RPMI8226 (cell line): Measurements from ENCODE around the gene C3orf38.
"Not testable (repeated sequence)": the region's sequence is repeated elsewhere in the genome, so short reads cannot be mapped to it uniquely, and the experiment has no call there.

Experiments used
- DNase-seq: peaks from one replicate; pipeline ENCODE4 v3.0.0-alpha.2; 2015

Gene C3orf38

DNA sequence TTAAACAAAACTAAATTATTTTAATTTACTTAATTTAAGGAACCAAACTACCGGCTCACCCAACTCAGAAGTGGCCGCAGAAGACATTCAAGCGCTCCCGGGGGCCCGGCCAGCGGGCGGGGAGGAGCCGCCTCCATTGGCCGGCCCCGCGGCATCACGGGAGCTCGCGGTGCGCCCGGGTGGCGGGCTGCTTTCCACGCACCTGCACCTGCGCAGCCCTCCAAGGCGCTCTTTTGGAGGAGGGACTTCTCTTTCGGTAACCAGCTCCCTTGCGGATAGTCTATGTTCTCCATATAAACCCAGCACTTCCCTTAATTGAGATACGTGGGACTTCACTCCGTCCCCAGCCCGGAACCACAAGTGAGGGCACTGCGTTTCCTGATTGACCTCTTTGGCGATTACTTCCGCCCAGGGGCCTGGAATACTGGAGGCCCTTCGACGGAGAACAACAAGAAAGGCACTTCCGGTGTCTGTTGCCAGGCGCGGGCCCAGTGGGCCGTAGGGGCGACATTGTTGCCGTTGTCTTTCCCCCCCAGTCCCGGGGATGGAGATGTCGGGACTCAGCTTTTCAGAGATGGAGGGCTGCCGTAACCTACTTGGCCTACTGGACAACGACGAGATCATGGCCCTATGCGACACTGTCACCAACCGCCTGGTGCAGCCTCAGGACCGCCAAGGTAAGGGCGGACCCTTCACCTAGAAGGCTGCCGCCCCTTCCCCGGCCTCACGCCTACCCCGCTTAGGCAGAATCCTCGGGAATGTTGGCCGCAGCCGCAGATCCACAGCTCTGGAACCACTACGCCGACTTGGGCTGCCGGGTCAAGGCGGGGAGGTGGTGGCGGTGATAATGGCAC is at the start of gene C3orf38:
TSS of gene C3orf38 (plus strand) at position 451 of the 854 bp plus-strand sequence. CDS start at position 545, 94 bp downstream.
- peak; percentile 90 for DNase-seq

DNA sequence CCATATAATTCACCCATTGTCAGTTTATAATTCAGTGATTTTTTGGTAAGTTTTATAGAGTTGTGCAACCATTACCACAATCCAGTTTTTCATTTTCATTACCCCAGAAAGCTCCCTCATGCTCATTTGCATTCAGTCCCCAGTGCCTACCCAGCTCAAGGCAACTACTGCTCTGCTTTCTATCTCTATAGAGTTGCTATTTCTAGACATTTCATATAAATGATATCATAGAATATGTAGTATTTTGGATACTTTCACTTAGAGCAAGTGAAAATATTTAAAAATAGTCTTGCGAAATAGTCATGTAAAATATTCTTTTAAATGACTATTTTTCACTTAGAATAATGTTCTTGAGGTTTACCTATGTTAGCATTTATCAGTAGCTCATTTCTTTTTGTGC is 48.6 kb upstream of the C3orf38 start:
- no peak for DNase-seq

DNA sequence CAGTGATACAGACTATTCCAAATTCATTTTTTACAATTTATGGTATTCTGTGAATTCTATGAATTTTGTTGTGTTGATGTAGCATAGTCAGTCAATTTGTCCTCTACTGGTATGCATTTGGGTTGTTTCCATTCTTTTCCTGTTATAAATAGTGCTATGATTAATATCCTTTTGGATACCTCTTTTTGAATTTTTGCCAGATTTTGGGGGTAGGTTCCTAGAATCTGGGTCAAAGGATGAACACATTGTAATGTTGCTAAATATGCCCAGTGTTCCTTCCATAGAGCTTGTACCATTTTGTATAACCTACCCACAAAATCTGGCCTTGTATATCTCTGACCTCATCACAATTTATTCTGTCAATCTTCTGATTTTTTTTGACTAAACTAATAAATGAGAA is 44.4 kb upstream of the C3orf38 start:
- DNase-seq: no peak

DNA sequence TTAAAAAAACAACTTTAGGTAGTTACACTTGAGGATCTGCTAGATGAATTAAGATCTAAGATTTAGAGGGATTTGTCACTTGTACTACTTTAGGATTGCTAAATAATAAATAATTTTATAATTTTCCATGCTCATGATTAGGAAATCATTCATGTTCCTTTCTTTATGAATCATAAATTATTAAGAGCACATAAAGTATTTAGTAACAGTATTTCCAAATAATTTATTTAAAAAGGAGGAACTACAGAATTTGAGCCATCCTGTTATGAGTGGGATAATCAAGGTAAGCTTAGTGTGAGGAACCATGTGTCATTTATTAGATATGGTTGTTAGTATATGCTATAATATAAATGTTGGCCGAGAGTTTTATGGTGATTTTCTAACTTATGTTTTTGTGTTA is 37.5 kb upstream of the C3orf38 start:
- no peak for DNase-seq

DNA sequence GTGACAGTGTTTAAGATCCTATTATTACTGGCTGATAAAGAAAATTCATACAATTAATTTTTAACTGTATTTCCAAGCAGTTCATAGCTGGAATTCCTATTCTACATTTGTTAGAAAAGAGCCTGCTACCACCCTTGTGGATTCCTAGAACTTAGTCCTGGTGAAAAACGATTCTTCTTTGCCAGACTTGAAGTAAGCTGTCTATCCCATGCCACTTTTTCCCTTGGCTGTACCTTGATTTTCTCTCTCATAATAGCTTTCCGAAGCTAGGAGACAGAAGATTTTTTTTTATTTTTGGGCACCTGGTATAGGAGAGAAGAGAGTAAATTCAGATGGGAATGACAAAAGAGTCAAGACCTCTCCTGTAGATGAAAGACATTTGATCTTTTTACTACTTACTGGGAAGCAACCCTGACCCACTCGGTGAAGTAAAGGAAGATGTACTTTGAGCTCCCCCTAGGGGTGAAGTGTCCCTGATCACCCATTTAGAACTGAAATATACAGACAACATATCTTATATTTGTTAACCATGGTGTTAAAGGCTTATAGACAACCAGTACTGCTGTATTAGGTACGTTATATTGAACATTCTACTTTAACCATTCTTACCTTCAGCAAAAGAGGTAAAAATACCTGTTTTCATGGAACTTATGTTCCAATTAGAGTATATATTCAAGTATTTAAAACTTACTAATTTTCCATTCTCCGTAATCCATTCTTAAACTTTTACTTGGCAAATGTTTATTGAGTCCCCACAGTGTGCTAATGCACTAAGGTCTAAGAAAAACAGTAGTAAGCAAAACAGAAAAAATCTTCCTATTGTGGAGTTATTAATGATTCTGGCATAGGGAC is 36.2 kb upstream of the C3orf38 start:
- DNase-seq: peak; percentile 74

DNA sequence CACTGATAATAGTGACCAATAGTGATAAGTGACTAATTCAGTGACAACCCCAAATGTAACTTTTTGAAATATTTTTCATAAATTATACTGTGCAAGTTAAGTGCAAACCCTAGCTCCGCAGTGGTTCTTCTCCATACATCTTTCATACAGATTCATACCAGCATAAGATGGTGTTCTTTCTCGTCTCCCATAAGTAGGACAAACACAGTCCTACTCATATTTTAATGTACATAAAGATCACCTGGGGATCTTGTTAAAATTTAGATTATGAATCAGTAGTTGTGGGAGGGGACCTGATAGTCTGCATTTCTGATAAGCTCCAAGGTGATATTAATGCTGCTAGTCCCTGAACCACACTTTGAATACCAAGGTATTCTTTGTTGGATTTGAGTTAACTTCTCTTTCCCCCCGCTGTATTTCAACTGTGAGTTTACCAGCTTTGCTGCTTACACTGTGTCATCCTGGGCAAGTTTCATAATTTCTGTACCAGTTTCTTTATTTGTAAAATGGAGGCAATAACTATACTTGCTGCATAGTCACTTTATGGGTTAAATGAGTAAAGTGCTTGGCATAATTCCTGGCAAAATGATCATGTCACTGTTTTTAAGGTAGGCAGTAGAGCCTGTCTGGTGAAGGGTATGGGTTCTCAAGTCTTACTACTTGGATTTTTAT is 34.7 kb upstream of the C3orf38 start:
- no peak for DNase-seq

DNA sequence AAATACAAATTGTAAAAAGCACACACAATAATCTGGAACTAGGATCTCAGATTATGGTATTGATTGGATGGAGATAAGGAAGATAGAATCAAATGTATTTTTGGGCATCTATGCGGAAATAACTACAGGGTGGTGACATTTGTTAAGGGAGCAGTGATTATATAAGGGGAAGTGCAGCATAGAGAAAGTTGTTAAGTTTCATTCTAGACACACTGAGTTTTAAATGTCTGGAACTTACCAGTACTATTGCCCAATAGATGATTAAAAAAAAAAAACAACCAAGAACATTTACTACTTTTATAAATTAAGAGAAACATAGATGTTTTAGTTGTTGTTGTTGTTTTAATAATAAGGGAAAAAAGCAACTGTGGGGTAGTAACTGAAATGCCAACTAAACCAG is 32.1 kb upstream of the C3orf38 start:
- DNase-seq: no peak

DNA sequence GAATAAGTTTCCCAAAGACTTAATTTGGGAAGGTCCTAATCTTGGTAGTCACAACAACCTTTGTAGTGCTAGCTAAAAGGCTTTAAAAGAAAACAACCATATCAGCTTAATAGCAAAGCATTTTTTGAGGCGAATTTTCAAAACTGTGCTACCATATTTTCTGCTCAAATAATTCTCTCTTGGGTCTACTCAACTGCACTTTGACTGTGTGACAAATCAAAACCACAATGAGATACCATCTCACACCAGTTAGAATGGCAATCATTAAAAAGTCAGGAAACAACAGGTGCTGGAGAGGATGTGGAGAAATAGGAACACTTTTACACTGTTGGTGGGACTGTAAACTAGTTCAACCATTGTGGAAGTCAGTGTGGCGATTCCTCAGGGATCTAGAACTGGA is 31.2 kb upstream of the C3orf38 start:
- DNase-seq: not testable (repeated sequence)

DNA sequence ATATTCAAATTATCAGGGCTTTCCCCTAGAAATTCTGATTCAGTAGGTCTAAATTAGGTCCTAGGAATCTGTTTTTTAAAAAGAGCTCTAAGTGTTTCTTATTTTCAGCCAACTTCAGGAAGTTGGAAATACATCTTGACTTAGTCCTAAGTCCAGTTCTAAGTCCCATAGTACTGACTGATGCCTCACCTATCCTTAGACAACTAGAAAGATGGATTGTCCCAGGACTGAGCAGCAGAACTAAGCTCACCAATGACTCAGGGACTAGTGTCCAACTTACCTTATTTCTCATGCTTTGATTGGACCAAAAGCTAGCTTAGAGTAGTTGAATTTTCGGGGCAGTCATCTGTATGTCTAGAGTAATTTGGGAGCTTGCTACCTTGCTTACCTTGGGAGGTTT is 26.2 kb upstream of the C3orf38 start:
- DNase-seq: no peak

DNA sequence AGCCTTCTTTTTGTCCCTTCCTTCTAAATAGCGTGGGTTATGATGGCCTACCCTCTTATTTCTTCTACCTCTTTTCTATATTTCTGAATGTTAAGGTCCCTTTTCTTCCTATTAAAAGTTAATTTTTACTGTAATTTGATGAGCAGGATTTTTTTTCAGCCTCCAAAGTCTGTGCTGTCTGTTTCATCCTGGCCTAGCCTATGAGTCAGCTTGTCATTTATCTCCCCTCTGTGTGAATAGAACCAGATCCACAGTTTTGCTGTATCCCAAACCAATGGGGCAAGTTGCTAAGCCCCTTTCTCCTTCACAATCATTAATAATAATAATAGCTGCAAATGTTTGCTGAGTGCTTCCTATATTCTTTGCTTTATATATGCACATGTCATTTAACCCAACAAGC is 18.1 kb upstream of the C3orf38 start:
- DNase-seq: no peak

DNA sequence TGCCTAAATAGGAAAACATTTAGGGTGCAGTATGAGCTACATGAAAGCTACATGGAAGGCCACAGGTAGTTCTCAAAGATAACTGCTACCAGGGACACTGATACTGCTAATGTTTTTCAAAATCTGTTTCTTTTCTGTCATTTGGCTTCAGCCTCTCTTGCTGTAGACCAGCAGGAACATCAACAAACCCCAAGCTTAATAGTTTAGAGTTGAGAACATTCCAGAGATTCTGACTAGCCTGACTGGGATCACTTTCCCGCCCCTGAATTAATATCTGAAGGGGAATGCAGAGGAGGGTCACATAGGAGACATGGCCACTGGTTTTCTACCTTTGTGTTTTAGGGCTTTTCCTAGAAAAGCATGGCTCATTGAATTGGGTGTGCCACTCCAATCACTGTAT is 16.9 kb upstream of the C3orf38 start:
- no peak for DNase-seq

DNA sequence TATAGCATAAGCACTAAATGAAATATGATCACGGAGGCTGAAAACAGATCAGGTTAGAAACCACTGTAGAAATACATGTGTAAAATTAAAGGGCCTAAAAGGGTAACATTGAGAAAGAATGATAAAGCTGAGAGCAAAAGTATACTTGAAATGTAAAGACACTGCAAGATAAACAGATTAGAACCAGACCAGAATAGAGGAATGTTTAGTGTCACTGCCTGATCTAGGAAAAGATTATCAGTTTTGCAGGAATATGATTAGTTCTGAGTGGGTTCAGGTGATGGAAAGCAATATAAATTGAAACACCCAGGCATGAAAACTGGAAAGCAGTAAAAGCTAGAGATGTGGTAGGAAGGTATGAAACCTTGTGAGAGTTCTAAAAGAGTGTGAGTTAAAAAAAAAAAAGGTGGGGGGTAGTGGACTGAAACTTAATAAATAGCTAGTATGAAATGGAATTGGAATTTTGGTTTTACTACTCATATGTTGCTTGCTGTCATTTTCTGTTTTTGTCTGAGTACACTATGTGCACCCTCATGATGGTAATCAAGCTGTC is 16.0 kb upstream of the C3orf38 start:
- DNase-seq: no peak

DNA sequence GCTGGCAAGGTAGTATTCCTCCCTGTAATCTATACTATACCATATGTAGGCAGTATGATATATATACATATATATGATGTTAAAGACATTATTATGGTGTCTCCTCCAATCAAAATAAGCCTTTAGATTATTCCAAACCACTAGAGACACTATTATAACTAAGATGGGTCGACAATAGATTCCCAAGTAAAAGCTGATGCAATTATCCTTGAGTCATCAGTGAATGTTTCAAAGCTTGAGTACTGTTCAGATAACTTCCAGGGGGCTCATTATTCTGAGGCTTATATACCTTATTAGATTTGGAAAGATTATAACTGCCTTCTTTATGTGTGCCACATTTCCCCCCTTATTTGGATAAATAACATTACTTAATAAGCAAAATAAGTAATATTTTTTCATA is 11.9 kb upstream of the C3orf38 start:
- DNase-seq: no peak

DNA sequence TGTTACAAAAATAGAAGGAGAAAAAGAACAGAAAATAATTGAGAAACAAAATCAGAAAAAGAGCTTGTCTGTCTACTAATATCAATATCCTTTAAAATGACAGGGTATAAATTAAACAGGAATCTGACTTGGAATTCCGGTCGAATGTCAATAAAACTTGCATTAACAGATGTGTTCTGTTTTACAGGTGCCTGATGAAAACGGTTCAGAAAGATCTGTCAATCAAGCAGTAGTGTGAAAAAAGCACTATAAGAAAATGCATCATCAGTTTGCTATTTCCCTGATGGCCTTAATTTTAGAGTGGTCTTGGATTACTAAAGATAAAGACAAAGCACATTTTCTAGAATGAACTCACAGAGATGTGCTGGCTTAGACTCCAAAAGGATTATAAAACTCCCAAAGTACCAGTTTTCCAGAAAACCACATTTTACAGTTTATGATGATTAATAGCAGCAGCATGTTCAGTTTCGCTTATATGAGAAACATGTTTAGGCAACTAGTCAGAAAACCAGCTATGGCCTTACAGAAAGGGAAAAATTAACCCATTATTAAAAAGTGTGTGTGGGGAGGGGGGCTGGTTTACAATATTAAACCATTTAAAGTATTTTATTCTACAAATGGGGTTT is 8.2 kb upstream of the C3orf38 start:
- no peak for DNase-seq

DNA sequence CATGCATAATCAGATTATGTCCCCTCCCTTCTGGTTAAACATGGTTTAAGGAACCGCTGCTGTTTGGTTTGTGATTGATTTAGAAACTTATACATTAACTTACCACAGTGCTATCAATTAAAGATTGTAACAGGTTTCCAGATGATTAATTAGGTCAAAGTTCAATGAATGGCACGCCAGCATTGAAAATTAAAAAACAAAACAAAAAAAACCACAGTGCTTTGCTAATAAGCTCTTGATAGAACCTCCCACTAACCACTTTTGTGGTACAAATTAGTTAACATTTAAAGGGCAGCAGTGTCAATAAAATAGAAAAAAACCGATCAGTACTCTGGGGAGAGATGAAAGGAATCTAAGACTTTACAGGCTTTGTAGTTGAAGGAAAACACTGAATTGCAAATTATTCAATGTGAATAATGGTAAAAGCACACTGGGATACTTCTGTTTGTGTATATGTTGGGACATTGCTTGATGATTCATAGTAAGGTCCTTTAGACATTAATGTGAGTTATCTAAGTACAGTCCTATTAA is 7.6 kb upstream of the C3orf38 start:
- no peak for DNase-seq

DNA sequence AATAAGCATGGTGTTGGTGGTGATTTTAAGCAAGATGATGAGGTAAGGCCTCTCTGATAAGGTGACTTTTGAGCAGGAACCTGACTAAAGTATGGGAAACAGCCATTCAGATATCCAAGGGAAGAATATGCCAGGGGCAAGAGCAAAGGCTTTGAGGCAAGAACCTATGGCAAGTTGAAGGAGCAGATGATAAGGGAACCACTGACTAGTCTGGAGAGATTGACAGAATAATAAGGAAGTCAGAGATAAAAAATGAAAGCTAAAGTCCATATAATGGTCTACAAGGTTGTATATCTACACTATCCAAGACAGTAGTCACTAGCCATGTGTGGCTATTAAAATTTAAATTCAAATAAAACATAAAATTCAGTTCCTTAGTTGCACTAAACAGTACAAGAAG is 2.5 kb upstream of the C3orf38 start:
- no peak for DNase-seq

DNA sequence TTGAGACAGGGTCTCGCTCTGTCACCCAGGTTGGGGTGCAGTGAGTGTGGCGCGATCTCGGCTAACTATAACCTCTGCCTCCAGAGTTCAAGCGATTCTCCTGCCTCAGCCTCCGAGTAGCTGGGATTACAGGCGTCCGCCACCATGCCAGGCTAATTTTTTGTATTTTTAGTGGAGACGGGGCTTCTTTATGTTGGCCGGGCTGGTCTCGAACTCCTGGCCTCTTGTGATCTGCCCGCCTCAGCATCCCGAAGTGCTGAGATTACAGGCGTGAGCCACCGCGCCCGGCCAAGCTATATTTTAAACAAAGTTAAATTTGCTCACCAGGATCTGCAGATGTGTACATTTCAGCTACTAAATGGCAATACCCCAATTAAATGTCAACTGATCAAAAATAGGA is 1.1 kb upstream of the C3orf38 start:
- no peak for DNase-seq

DNA sequence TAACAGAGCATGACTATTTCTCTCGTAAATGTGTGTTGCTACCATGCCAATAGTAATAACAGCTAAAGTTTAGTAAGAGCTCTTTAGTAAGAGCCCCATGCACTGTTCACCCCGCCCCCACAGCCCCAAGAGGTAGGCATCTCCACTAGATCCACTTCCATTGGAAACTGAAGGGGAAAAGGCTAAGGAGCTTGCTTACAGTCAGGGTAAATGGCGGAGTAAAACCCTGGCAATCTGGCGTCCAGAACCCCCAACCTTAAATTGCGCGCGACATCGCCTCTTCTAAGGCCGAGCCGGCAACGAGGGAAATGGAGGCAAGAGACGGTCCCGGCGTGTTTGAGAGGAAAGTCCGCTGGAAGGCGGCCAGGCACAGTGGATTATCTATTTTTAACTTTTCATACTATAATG is 654 bp upstream of the C3orf38 start:
- DNase-seq: no peak

DNA sequence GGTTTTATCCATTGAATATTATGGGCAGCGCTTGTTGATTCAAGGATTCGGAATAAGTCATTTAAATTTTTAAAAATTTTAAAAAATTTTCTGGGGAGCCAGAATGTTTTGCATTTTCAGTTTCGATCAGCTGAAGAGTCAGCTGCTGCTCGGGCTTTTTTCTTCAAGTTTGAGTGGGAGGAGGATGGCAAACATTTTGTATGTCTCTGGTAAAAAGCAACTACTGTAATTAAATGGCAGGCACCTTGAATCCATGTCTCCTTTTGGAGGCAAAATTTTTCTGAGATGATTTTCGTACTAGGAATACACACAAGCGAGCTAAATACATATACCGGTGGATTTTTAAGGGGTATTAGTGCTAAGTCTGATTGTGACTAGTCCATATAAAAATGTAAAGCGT is 612 bp downstream of the C3orf38 start:
- DNase-seq: peak; percentile 47

DNA sequence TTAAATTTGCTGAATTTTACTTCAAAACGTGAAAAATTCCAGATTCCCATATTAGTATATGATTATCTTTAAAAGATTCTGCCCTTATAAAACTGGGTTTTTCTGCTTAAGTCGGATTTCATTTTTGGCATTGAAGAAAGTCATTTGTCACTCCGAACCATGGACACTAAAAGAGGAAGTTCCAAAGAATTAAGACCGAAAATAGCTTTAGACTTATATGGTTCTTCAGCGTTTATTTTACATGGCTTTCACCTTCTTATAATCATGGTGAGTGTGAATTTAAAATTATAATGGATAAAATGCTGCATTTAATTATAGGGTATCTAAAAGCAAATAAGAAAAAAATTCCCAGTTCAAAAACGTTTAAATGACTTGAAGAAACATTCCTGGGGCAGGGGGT is 1.0 kb downstream of the C3orf38 start:
- DNase-seq: peak; percentile 31

DNA sequence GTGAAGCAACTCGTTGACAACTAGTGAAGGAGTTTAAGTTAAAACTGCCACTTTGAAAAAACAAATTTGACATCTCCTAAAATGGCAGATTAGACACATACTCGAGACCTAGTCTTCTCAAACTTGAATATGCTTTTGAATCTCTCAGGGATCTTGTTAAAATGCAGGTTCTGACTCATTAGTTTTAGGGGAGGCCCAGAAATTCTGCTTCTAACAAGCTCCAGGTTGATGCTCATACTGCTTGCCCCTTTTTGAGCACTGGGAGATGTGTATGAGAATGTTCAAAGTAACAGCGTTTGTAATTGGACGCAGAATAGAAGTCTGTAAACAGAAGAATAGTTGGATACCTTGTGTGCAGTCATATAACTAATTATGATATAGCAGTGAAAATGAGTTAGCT is 1.6 kb downstream of the C3orf38 start:
- DNase-seq: peak; percentile 7

DNA sequence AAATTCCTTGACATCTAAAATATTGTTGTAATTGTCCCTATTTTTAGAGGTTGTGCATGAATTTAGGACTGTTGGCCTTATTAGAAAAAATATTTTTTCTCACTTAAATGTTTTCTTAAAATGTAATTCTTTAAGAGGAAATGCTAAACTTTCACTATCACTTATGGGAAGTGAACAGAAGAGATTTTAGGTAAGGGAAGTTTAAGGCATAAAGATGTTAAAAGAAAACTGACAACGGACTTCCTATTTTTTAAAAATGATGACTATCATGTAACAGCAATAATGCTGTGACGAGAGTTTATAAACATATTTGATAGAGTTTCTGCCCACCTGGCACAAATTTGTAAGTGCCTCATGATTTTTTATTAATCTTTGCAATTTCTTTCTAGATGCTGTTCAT is 3.1 kb downstream of the C3orf38 start:
- DNase-seq: no peak
